OCI-LY3 (cell line): Measurements from ENCODE around the gene FAM83E.
A peak's percentile ranks its signal among the peaks of the same experiment; 100 is the strongest.

ENCODE experiments used
- H2AFZ ChIP-seq: fragments of 200-600, 300-600 bp; shearing (Covaris generic); 2 replicates; pipeline ENCODE4 v1.6.0; 2014; ENCODE audit warnings: antibody characterized with exemption, low read depth, low read length
- H3K27ac ChIP-seq: fragments of 200-600, 300-600 bp; sonication (generic); 2 replicates; pipeline ENCODE4 v1.5.1; 2014; ENCODE audit warnings: mild to moderate bottlenecking, low read length, moderate library complexity, mixed read lengths
- H3K27me3 ChIP-seq: fragments of 200-600, 300-600 bp; sonication (generic); 2 replicates; pipeline ENCODE4 v1.6.1; 2014; ENCODE audit warnings: low read depth, low read length, mixed read lengths
- H3K36me3 ChIP-seq: fragments of 200-600, 300-600 bp; sonication (generic); replicated peaks from 2 replicates; pipeline ENCODE3; 2014; ENCODE audit warnings: low read depth, low read length, mixed read lengths
- H3K4me1 ChIP-seq: fragments of 300-600, 200-600 bp; sonication (generic); 2 replicates; pipeline ENCODE4 v1.6.1; 2014; ENCODE audit warnings: low read length, mixed read lengths
- H3K4me2 ChIP-seq: fragments of 200-600, 300-600 bp; sonication (generic); 2 replicates; pipeline ENCODE4 v1.6.1; 2014; ENCODE audit warnings: low read length, mixed read lengths
- H3K4me3 ChIP-seq: fragments of 300-600, 200-600 bp; sonication (generic); 2 replicates; pipeline ENCODE4 v1.5.1; 2014; ENCODE audit warnings: antibody characterized with exemption, mild to moderate bottlenecking, low read length, moderate library complexity
- H3K79me2 ChIP-seq: fragments of 300-600, 200-600 bp; shearing (Covaris generic); 2 replicates; pipeline ENCODE4 v1.6.1; 2014; ENCODE audit warnings: mild to moderate bottlenecking, low read length, mixed read lengths
- H3K9ac ChIP-seq: fragments of 300-600, 200-600 bp; shearing (Covaris generic); 2 replicates; pipeline ENCODE4 v1.6.0; 2014; ENCODE audit warnings: mild to moderate bottlenecking, low read length, moderate library complexity
- H3K9me3 ChIP-seq: fragments of 200-600, 300-600 bp; shearing (Covaris generic); 2 replicates; pipeline ENCODE4 v1.6.1; 2014; ENCODE audit warnings: low read length, mixed read lengths; ENCODE audit not compliant: insufficient read depth
- H4K20me1 ChIP-seq: fragments of 200-600, 300-600 bp; sonication (generic); 2 replicates; pipeline ENCODE4 v1.6.1; 2016; ENCODE audit warnings: low read length, mixed read lengths; ENCODE audit not compliant: insufficient read depth
- EZH2phosphoT487 ChIP-seq: fragments of 200-600 bp; shearing (Covaris generic); IDR thresholded peaks from 2 replicates; pipeline ENCODE4 v1.6.1; 2018; ENCODE audit warnings: antibody characterized with exemption, mixed run types, low read depth
- TF ChIP-seq, protein P1 (sequence below): fragments of 200-600, 300-600 bp; sonication (generic); IDR thresholded peaks from 2 replicates; pipeline ENCODE4 v1.5.1; 2014; ENCODE audit warnings: antibody characterized with exemption, low read length, low read depth

FAM83E gene

DNA sequence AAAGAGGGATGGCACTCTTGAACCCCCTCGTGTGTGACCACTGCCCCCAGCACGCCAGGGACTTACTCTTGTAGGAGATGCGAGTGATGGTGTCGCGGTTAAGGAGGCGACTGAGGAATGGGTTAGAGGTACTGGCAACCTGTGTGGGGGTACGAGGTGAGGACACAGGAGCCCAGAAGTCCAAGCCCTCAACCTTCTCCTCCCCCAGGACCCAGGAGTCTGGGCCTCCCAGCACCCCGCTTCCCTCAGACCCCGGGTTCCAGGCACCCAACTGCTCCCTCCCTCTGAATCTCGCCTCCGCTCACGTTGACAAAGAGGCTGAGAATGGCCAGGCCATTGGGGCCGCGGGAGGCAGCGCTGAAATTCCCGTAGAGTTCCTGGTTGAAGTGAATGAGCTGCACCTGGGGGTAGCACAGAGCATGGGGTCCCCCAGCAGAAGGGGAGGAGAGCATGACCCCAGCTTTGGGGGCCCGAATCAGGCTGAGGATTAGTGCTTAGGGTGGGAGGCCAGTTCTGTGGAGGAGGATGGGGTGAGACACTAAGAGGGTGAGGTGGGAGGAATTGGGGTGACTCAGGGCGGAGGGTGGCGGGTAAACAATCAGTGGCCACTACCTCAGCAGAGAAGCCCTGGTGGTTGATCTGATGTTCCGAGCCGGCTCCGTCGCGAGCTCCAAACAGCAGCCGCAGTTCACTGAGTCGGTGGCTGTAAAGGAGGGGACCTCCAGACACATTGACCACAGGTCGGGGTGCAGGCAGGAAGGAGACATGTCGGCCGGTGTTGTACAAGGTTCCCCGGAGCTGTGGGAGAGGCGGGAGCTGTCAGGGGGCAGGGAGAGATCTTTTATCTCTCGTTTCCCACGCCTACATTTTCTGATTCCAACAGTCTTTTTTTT, 24.9 kb upstream of the FAM83E start:
- Histone ChIP-seq H3K4me2 (no peak overlapping the region), H3K27ac (no peak overlapping the region)

DNA sequence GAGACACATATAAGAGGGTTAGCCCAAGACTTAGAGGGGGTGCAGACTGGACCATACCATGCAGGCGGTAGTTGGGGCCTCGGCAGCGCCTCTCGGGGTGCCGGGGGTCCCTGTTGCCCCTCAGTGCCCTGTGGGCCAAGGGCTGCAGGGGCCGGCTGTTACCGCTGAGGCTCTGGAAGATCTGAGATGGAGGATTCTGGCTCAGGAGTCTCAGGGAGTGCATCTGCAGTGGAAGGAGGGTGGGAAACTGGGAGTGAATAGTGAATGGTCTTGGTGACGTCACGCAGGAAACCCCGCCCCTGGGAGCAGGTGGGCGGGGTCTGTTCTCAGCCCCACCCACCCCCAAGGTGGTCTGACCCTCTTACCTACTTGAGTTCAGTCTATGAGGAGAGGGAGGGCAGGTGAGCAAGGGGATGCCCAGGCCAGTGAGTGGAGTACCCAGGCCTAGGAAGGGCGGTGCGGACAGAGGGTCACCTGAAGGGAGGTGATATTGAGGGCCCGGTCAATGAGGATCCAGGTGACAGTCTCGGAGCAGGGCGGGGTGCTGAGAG, 24.0 kb upstream of the FAM83E start:
- Histone ChIP-seq H3K27me3 (no peaks in the 10 kb centered on the region), H3K36me3 (no peaks in the 10 kb centered on the region), H3K4me2 (peak overlapping the region; percentile 85), H4K20me1 (no peaks in the 10 kb centered on the region), H3K27ac (peak overlapping the region; percentile 94), H3K4me3 (peak overlapping the region; percentile 77), H3K9me3 (no peaks in the 10 kb centered on the region), H3K4me1 (peaks cover 31% of the 10 kb centered on the region), H2AFZ (peak overlapping the region; percentile 53; the same call in 1 of the 2 replicates), H3K79me2 (peaks cover 11% of the 10 kb centered on the region), H3K9ac (peak overlapping the region; percentile 92; the same call in 1 of the 2 replicates)
- no peak for TF ChIP-seq EZH2phosphoT487
- TF ChIP-seq, protein P1, sequence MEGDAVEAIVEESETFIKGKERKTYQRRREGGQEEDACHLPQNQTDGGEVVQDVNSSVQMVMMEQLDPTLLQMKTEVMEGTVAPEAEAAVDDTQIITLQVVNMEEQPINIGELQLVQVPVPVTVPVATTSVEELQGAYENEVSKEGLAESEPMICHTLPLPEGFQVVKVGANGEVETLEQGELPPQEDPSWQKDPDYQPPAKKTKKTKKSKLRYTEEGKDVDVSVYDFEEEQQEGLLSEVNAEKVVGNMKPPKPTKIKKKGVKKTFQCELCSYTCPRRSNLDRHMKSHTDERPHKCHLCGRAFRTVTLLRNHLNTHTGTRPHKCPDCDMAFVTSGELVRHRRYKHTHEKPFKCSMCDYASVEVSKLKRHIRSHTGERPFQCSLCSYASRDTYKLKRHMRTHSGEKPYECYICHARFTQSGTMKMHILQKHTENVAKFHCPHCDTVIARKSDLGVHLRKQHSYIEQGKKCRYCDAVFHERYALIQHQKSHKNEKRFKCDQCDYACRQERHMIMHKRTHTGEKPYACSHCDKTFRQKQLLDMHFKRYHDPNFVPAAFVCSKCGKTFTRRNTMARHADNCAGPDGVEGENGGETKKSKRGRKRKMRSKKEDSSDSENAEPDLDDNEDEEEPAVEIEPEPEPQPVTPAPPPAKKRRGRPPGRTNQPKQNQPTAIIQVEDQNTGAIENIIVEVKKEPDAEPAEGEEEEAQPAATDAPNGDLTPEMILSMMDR, result no peak

More for the DNA sequence above, 24.9 kb upstream of the FAM83E start:
- Histone ChIP-seq H3K36me3 (no peaks in the 10 kb centered on the region), H2AFZ (no peak overlapping the region), H4K20me1 (no peaks in the 10 kb centered on the region), H3K27me3 (no peaks in the 10 kb centered on the region), H3K4me1 (peaks cover 29% of the 10 kb centered on the region), H3K79me2 (peaks cover 8% of the 10 kb centered on the region; the same call in 1 of the 2 replicates), H3K9ac (no peak overlapping the region), H3K4me3 (no peak overlapping the region), H3K9me3 (no peaks in the 10 kb centered on the region)
- TF ChIP-seq, protein P1, result no peak
- TF ChIP-seq EZH2phosphoT487, result no peak

DNA sequence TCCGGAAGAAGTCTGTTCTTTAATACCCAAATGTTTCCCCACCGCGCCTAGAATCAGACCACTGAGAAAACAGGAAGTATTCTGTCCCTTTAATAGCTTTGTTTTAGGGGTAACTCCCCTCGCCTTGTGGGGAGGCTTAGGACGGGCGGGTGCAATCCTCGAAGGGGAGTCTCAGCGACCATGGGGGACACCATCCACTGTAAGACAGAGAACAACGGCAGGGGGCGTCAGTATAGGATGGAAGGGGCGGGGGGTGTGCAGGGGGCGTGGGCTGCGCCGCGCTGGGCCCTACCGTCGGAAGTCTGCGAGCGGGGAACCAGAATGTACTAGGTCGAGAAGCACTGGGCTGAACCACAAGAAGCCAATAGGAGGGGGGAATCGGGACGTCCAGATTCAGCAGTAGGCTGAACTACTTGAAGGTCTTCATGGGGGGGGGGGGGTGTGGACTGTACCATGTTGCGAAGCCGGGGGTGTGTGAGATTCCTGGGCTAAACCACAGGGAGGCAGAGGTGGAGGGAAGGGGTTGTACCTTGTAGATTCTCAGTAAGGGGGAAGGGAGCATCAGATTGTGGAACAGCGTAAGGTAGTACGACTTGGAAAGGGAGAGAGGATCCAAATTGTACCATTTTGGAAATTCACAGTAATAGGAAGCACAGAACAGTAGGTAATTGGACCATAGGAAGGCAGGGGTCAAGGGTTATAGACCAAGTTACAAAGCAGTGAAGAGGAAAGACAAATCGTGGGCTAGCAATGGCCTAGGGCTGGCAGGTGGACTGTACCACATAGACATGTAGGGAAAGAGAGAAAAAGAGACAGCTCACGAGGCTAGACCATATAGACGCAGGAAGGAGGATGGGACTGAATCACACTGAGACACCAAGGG, 23.3 kb upstream of the FAM83E start:
- Histone ChIP-seq H3K4me3 (peak overlapping the region; percentile 77), H3K4me1 (peaks cover 38% of the 10 kb centered on the region), H3K9me3 (no peaks in the 10 kb centered on the region), H3K27me3 (no peaks in the 10 kb centered on the region), H3K79me2 (peaks cover 16% of the 10 kb centered on the region), H3K9ac (peak overlapping the region; percentile 92), H3K27ac (peak overlapping the region; percentile 94), H3K4me2 (peak overlapping the region; percentile 85), H3K36me3 (no peaks in the 10 kb centered on the region), H4K20me1 (no peaks in the 10 kb centered on the region), H2AFZ (peak overlapping the region; percentile 53; the same call in 1 of the 2 replicates)
- no peak for TF ChIP-seq EZH2phosphoT487
- TF ChIP-seq, protein P1, result peak; percentile 34
